SK-N-SH (cell line): ENCODE data around the gene ATP1A4.

Experiments used
- MXI1 ChIP-seq: IDR thresholded peaks from 2 replicates; pipeline ENCODE4 v1.6.1; 2012; ENCODE audit warnings: mild to moderate bottlenecking, low read depth, low read length, improper control_type of control experiment
- POLR2AphosphoS5 ChIP-seq: IDR thresholded peaks from 2 replicates; pipeline ENCODE4 v1.6.1; 2012; ENCODE audit warnings: low read depth, low read length
- RXRA ChIP-seq: IDR thresholded peaks from 2 replicates; pipeline ENCODE4 v1.4.0; 2012; ENCODE audit warnings: low read depth, mild to moderate bottlenecking, borderline replicate concordance
- TF ChIP-seq, protein P1 (sequence below): fragments of 200-600 bp; sonication (generic); IDR thresholded peaks from 2 replicates; pipeline ENCODE4 v1.6.1; 2017; ENCODE audit warnings: antibody characterized with exemption, mild to moderate bottlenecking, moderate library complexity

DNA sequence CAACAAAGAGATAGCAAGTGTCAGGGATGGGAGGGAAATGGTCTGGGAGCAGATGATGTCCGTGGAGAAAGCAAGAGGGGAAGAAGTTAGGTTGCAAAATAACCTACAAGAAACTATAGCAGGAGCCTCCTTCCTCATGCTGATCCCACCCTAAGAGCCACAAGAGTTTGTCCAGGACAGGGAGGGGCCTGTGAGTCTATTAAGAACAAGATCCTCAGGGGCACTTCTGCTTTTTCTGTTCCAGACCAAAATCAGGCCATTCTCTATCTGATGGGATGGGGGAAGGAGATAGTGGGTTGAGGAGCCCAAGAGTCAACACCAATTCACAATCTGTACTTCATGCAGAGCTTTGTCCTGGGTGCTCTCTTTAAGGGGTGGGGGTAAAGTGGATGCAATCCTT, 7.7 kb upstream of the ATP1A4 start:
- no peak for TF ChIP-seq RXRA
- TF ChIP-seq MXI1 = no peak
- TF ChIP-seq, protein P1, sequence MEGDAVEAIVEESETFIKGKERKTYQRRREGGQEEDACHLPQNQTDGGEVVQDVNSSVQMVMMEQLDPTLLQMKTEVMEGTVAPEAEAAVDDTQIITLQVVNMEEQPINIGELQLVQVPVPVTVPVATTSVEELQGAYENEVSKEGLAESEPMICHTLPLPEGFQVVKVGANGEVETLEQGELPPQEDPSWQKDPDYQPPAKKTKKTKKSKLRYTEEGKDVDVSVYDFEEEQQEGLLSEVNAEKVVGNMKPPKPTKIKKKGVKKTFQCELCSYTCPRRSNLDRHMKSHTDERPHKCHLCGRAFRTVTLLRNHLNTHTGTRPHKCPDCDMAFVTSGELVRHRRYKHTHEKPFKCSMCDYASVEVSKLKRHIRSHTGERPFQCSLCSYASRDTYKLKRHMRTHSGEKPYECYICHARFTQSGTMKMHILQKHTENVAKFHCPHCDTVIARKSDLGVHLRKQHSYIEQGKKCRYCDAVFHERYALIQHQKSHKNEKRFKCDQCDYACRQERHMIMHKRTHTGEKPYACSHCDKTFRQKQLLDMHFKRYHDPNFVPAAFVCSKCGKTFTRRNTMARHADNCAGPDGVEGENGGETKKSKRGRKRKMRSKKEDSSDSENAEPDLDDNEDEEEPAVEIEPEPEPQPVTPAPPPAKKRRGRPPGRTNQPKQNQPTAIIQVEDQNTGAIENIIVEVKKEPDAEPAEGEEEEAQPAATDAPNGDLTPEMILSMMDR = no peak
- TF ChIP-seq POLR2AphosphoS5 = no peak
